Mesothelial cell of epicardium (in vitro differentiated cells): ENCODE results near the gene TIAM1. TPM values are rescaled to one million over a fixed set of nuclear protein-coding genes. Genes with fewer than 3 reads are reported as not detected.

Experiments
- DNase-seq, 2 experiments: peaks; one replicate each; pipeline ENCODE4 v3.0.0; 2021; ENCODE audit warnings: low spot score in 2 of 2; ENCODE audit not compliant: unreplicated experiment in 2 of 2
- H3K27ac Mint-ChIP-seq: 2 replicates; pipeline ENCODE4 v1.8.0; 2021; ENCODE audit warnings: mixed read lengths
- H3K27me3 Mint-ChIP-seq: 2 replicates; pipeline ENCODE4 v1.8.0; 2021; ENCODE audit warnings: low read depth, mixed read lengths
- H3K36me3 Mint-ChIP-seq: 2 replicates; pipeline ENCODE4 v1.8.0; 2021; ENCODE audit warnings: mixed read lengths
- H3K4me1 Mint-ChIP-seq: 2 replicates; pipeline ENCODE4 v1.8.0; 2021; ENCODE audit warnings: mixed read lengths
- H3K4me3 Mint-ChIP-seq: 2 replicates; pipeline ENCODE4 v1.8.0; 2021; ENCODE audit warnings: mild to moderate bottlenecking, moderate library complexity, mixed read lengths
- H3K9me3 Mint-ChIP-seq: 2 replicates; pipeline ENCODE4 v1.8.0; 2021; ENCODE audit warnings: mixed read lengths
- CTCF ChIP-seq: fragments of 200-600 bp; sonication (generic); IDR thresholded peaks from one replicate; pipeline ENCODE4 v1.5.0; 2021; ENCODE audit warnings: antibody characterized with exemption; ENCODE audit not compliant: unreplicated experiment
- total RNA-seq: library from RNA; stranded (reverse); gene quantifications from 3 replicates; pipeline ENCODE4 v1.2.1, GENCODE V29; 2021

The TIAM1 gene
- total RNA-seq, 1 donor from 2014 or later, result 53.4 TPM

DNA sequence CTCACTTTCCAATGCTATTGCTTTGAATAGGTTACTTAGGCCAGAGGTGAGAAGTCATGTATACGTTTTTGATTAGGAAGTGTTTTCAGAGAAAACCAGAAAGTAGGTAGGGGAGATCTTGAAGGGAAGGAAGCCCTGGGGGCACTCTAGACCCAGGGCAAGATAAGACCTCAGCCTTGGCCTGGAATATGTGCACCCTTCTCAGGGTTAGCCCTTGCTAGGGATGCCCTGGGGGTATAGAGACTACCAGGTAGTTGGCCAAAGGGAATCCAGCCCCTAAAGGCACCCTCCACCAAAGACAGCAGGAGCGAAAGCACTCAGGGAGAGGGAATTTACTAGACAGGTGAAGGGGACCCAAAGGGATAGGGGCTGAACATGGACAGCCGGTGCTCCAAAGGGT is 7.0 kb downstream of the TIAM1 start:
- Mint-ChIP-seq H3K27ac (peak overlapping the region; percentile 43), H3K4me3 (no peak overlapping the region), H3K9me3 (no peaks in the 10 kb centered on the region), H3K36me3 (peaks cover 4% of the 10 kb centered on the region), H3K4me1 (peaks cover 17% of the 10 kb centered on the region), H3K27me3 (no peaks in the 10 kb centered on the region)
- no peak for TF ChIP-seq CTCF
- DNase-seq, result no peak

DNA sequence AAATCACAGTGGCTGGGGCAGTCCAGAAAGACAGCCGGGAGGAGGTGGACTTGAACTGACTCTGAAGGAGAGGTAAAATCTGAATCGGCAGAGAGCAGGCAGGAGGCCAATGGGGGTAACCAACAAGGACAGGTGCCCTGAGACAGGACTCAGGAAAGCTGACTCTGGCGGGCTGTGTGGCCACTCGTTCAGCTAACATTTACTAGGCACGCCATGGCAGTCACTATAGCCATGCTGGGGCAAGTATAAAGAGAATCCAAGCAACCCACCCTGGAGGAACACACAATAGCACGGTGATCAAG is 7.4 kb downstream of the TIAM1 start:
- TF ChIP-seq CTCF, result no peak
- Mint-ChIP-seq H3K27ac (no peak overlapping the region), H3K4me1 (peaks cover 17% of the 10 kb centered on the region), H3K36me3 (peaks cover 4% of the 10 kb centered on the region), H3K4me3 (no peak overlapping the region), H3K9me3 (no peaks in the 10 kb centered on the region), H3K27me3 (no peaks in the 10 kb centered on the region)
- DNase-seq, result no peak

DNA sequence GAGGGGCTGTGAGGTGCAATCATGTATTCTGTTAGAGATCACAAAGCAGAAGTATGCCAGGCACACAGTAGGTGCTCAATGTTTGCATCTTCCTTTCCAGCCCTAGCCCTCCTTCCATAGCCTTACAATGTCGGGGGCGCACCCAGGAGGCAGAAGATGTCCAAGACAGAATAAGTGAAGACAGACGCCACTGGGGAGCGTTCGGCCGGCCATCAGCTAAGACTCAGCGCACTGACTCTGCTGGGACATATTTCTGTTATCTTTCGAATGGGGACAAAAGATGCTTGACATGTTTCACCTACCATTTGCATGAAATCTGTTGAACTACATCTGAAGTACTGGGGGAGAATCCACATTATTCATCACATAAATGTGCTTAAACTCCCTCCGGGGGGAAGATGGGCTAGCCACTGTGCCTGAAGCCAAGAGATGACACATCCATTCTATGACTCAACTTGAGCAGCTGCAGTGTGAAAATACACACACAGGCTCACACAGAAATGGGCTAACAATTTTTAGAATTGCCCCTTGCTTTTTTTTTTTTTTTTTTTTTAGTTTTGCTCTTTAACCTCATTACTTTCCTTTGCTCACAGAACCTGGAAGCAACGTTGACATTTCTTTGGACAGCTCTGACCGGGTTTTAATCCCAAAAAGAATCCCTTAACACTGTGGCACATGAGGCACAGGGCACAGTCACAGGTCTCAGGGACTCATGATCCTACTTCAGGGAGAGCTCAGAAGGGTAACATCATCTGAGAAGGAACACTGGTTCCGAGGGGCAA is 7.9 kb downstream of the TIAM1 start:
- no peak for DNase-seq
- no peaks in the 10 kb centered on the region for H3K27me3 Mint-ChIP-seq
- peaks cover 17% of the 10 kb centered on the region for H3K4me1 Mint-ChIP-seq
- peaks cover 6% of the 10 kb centered on the region for H3K36me3 Mint-ChIP-seq
- H3K9me3 Mint-ChIP-seq, result no peaks in the 10 kb centered on the region
- no peak overlapping the region for H3K4me3 Mint-ChIP-seq
- no peak overlapping the region for H3K27ac Mint-ChIP-seq
- no peak for TF ChIP-seq CTCF

DNA sequence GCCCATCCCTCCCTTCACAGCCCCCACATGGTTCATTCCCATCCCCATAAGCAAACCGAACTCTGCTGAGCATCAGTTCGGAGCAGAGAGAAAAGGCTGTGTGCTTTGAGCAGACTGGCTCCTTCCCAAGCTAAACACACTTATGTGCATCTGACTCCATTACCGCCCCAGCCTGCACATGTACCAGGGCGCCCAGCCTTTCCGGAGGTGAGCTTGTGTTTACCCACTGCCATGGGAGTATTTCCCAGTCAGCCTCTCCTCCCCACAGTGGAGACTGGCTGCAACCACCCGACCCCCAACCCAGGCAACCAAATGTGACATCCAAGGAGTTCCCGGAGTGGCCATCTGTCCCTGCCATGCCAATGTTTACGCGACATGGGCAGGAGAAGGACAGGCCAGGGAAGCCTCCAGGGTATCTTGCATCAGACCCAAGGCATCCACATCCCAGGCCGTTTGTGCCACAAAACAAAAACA is 9.4 kb downstream of the TIAM1 start:
- Mint-ChIP-seq H3K27ac (no peak overlapping the region), H3K36me3 (peaks cover 17% of the 10 kb centered on the region), H3K9me3 (peaks cover 6% of the 10 kb centered on the region), H3K27me3 (no peaks in the 10 kb centered on the region), H3K4me3 (no peak overlapping the region), H3K4me1 (peaks cover 17% of the 10 kb centered on the region)
- DNase-seq, result no peak
- no peak for TF ChIP-seq CTCF

- peaks cover 23% of the 10 kb centered on the region for H3K36me3 Mint-ChIP-seq
These were observed 11.5 kb downstream of the TIAM1 start for GRCh38 chr21:31332525-31332924.

More at GRCh38 chr21:31332525-31332924, 11.5 kb downstream of the TIAM1 start:
- TF ChIP-seq CTCF, result no peak
- Mint-ChIP-seq H3K4me3 (no peak overlapping the region), H3K4me1 (peaks cover 5% of the 10 kb centered on the region), H3K9me3 (peaks cover 7% of the 10 kb centered on the region), H3K27ac (no peak overlapping the region), H3K27me3 (no peaks in the 10 kb centered on the region)
- no peak for DNase-seq
